ENCODE data around the gene CSTB.

CSTB gene

GRCh38 chr21:43739621-43740435, 36.3 kb downstream of the CSTB start:
- DNase-seq (ENCODE audit: low read depth), result no peak
- no peak for TF ChIP-seq CTCF (IDR thresholded peaks at IDR 0.05; ENCODE audit: low read depth, low read length, missing control alignments)
- no peak overlapping the region for H3K4me3 ChIP-seq (ENCODE audit: low read depth, low read length)

GRCh38 chr21:43737158-43737950, 38.8 kb downstream of the CSTB start:
- no peak for DNase-seq (ENCODE audit: low read depth)
- TF ChIP-seq CTCF (IDR thresholded peaks at IDR 0.05; ENCODE audit: low read depth, low read length, missing control alignments), result no peak
- H3K4me3 ChIP-seq (ENCODE audit: low read depth, low read length), result no peak overlapping the region

GRCh38 chr21:43736224-43736883, 39.8 kb downstream of the CSTB start:
- TF ChIP-seq CTCF (IDR thresholded peaks at IDR 0.05; ENCODE audit: low read depth, low read length, missing control alignments), result no peak
- no peak overlapping the region for H3K4me3 ChIP-seq (ENCODE audit: low read depth, low read length)
- no peak for DNase-seq (ENCODE audit: low read depth)

- no peak overlapping the region for H3K4me3 ChIP-seq (ENCODE audit: low read depth, low read length)
- no peak for TF ChIP-seq CTCF (IDR thresholded peaks at IDR 0.05; ENCODE audit: low read depth, low read length, missing control alignments)
- no peak for DNase-seq (ENCODE audit: low read depth)
Observed at GRCh38 chr21:43735236-43736091, 40.6 kb downstream of the CSTB start.

- no peak for TF ChIP-seq CTCF (IDR thresholded peaks at IDR 0.05; ENCODE audit: low read depth, low read length, missing control alignments)
- no peak for DNase-seq (ENCODE audit: low read depth)
- no peak overlapping the region for H3K4me3 ChIP-seq (ENCODE audit: low read depth, low read length)
Observed at GRCh38 chr21:43734928-43735229, 41.2 kb downstream of the CSTB start.

- no peak for DNase-seq (ENCODE audit: low read depth)
- TF ChIP-seq CTCF (IDR thresholded peaks at IDR 0.05; ENCODE audit: low read depth, low read length, missing control alignments), result no peak
- H3K4me3 ChIP-seq (ENCODE audit: low read depth, low read length), result no peak overlapping the region
Observed at GRCh38 chr21:43734131-43734927, 41.8 kb downstream of the CSTB start.
